WTC11 (cell line): ENCODE data around the gene NUP93. TPM values are rescaled to one million over a fixed set of nuclear protein-coding genes. Genes with fewer than 3 reads are reported as not detected.

Experiments used
- ATAC-seq: fragments of 200-7000 bp; cut with Tn5 transposase; 2 replicates; pipeline ENCODE4 v1.10.0; 2021; ENCODE audit warnings: mild to moderate bottlenecking, moderate library complexity
- CTCF ChIA-PET: fragments of 300-600 bp; sonication (Branson Sonifier 250); formaldehyde crosslinking; loops from one replicate; lab custom pipeline; 2021; ENCODE audit warnings: antibody characterized with exemption; lab: Charles Lee
- POLR2A ChIA-PET: fragments of 350-600 bp; sonication (Branson Sonifier 250); formaldehyde crosslinking; loops from one replicate; lab custom pipeline; 2021; ENCODE audit warnings: antibody characterized with exemption; lab: Charles Lee
- DNase-seq: peaks from one replicate; pipeline ENCODE4 v3.0.0; 2021; ENCODE audit warnings: low spot score
- H3K27ac Mint-ChIP-seq: 2 replicates; pipeline ENCODE4 v1.8.0; 2021; ENCODE audit warnings: mixed read lengths
- H3K27me3 Mint-ChIP-seq: 2 replicates; pipeline ENCODE4 v1.8.0; 2021; ENCODE audit warnings: low read depth, mild to moderate bottlenecking, moderate library complexity, mixed read lengths
- H3K36me3 Mint-ChIP-seq: 2 replicates; pipeline ENCODE4 v1.8.0; 2021; ENCODE audit warnings: mixed read lengths
- H3K4me1 Mint-ChIP-seq: 2 replicates; pipeline ENCODE4 v1.8.0; 2022; ENCODE audit warnings: mixed read lengths
- H3K4me3 Mint-ChIP-seq: 2 replicates; pipeline ENCODE4 v1.8.0; 2021; ENCODE audit warnings: mild to moderate bottlenecking, moderate library complexity, mixed read lengths
- H3K9me3 Mint-ChIP-seq: 2 replicates; pipeline ENCODE4 v1.8.0; 2021; ENCODE audit warnings: mixed read lengths
- ATF2 ChIP-seq: sonication (generic); formaldehyde crosslinking; IDR thresholded peaks from 2 replicates; pipeline ENCODE4 v1.8.1; 2022; ENCODE audit warnings: low read depth, missing genetic modification reagents, borderline replicate concordance
- CTCF ChIP-seq: fragments of 200-600 bp; IDR thresholded peaks from 2 replicates; pipeline ENCODE4 v1.8.0; 2022; ENCODE audit warnings: antibody characterized with exemption
- ESRRA ChIP-seq: sonication (generic); formaldehyde crosslinking; IDR thresholded peaks from 2 replicates; pipeline ENCODE4 v1.8.1; 2022; ENCODE audit warnings: mild to moderate bottlenecking, missing genetic modification reagents, borderline replicate concordance
- ETV6 ChIP-seq: sonication (generic); formaldehyde crosslinking; IDR thresholded peaks from 2 replicates; pipeline ENCODE4 v1.8.1; 2022; ENCODE audit warnings: mild to moderate bottlenecking, missing genetic modification reagents
- FOXJ3 ChIP-seq: sonication (generic); formaldehyde crosslinking; IDR thresholded peaks from 2 replicates; pipeline ENCODE4 v1.9.0; 2021; ENCODE audit warnings: missing genetic modification reagents, mild to moderate bottlenecking, borderline replicate concordance
- GRHL2 ChIP-seq: fragments of 250-450 bp; sonication (Bioruptor Pico); IDR thresholded peaks from 2 replicates; pipeline ENCODE4 v1.8.0; 2022; ENCODE audit warnings: mild to moderate bottlenecking, moderate library complexity; ENCODE audit not compliant: insufficient replicate concordance, severe bottlenecking
- NR1H2 ChIP-seq: sonication (generic); formaldehyde crosslinking; IDR thresholded peaks from 2 replicates; pipeline ENCODE4 v1.9.0; 2021; ENCODE audit warnings: mild to moderate bottlenecking, moderate library complexity, missing genetic modification reagents
- NR3C1 ChIP-seq: sonication (generic); formaldehyde crosslinking; conservative IDR thresholded peaks from 2 replicates; pipeline ENCODE4 v1.8.1; 2023; ENCODE audit warnings: low read depth, mild to moderate bottlenecking, missing genetic modification reagents
- OVOL2 ChIP-seq: fragments of 250-450 bp; sonication (Bioruptor Pico); IDR thresholded peaks from 2 replicates; pipeline ENCODE4 v1.9.0; 2021; ENCODE audit warnings: mild to moderate bottlenecking, borderline replicate concordance
- PRDM15 ChIP-seq: sonication (generic); formaldehyde crosslinking; IDR thresholded peaks from 2 replicates; pipeline ENCODE4 v1.8.0; 2022; ENCODE audit warnings: missing genetic modification reagents
- ZNF396 ChIP-seq: fragments of 250-450 bp; sonication (Bioruptor Pico); IDR thresholded peaks from 2 replicates; pipeline ENCODE4 v1.8.0; 2021; ENCODE audit warnings: mild to moderate bottlenecking, moderate library complexity, borderline replicate concordance
- ZNF416 ChIP-seq: fragments of 250-450 bp; sonication (Bioruptor Pico); IDR thresholded peaks from 2 replicates; pipeline ENCODE4 v1.9.0; 2021; ENCODE audit warnings: mild to moderate bottlenecking, inconsistent platforms
- ZNF512 ChIP-seq: sonication (generic); formaldehyde crosslinking; IDR thresholded peaks from 2 replicates; pipeline ENCODE4 v1.8.1; 2022; ENCODE audit warnings: missing genetic modification reagents, borderline replicate concordance
- total RNA-seq: library from RNA; stranded (reverse); gene quantifications from 3 replicates; pipeline ENCODE4 v1.2.3, GENCODE V29; 2021
- TF ChIP-seq, protein P1 (sequence below): sonication (generic); formaldehyde crosslinking; IDR thresholded peaks from 2 replicates; pipeline ENCODE4 v1.8.0; 2023; ENCODE audit warnings: missing genetic modification reagents
- TF ChIP-seq, protein P2 (sequence below): sonication (generic); formaldehyde crosslinking; IDR thresholded peaks from 2 replicates; pipeline ENCODE4 v1.8.1; 2022; ENCODE audit warnings: mild to moderate bottlenecking, missing genetic modification reagents, moderate library complexity, borderline replicate concordance
- TF ChIP-seq, protein P3 (sequence below): sonication (generic); formaldehyde crosslinking; IDR thresholded peaks from 2 replicates; pipeline ENCODE4 v1.8.0; 2023; ENCODE audit warnings: missing genetic modification reagents, mild to moderate bottlenecking, borderline replicate concordance
- TF ChIP-seq, protein P4 (sequence below): fragments of 250-450 bp; sonication (Bioruptor Pico); IDR thresholded peaks from 2 replicates; pipeline ENCODE4 v1.9.0; 2021; ENCODE audit warnings: moderate library complexity, mild to moderate bottlenecking, inconsistent platforms, borderline replicate concordance

NUP93 gene
- total RNA-seq, 1 experiment from 2014 or later: 185 TPM

DNA sequence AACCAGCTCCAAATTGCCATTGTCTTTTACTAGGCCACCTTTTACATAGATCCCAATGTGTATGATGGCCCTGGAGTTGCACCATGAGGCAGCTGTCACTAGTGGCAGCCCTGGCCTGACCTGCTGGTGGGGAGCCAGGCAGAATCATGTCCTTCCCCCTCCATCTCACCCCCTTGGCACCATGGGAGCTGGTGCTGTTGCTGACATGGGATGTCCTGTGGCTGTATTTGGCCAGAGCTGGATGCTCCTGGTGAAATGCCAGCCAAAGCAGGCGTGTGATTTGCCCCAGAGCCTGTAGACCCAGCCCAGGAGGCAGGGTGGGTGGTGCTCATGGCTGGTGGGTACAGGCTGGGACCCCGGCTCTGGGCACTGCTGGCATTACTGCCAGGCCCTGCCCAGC lies 153.7 kb downstream of the NUP93 start:
- Mint-ChIP-seq H3K36me3 (peaks cover 12% of the 10 kb centered on the region), H3K27me3 (no peaks in the 10 kb centered on the region; the same call in 1 of the 2 replicates), H3K4me1 (no peaks in the 10 kb centered on the region), H3K4me3 (no peak overlapping the region), H3K27ac (no peak overlapping the region), H3K9me3 (peaks cover 13% of the 10 kb centered on the region)
- no peak for ATAC-seq
- CTCF ChIA-PET: no interaction called here
- POLR2A ChIA-PET: no interaction called here
- DNase-seq: no peak
- TF ChIP-seq NR1H2 (no peak), ETV6 (CRISPR knock-in tag) (no peak), ESRRA (CRISPR knock-in tag) (no peak), FOXJ3 (no peak), OVOL2 (CRISPR knock-in tag) (no peak), ZNF512 (CRISPR knock-in tag) (no peak), GRHL2 (CRISPR knock-in tag) (no peak), ZNF416 (no peak), CTCF (no peak)
- TF ChIP-seq, protein P1, sequence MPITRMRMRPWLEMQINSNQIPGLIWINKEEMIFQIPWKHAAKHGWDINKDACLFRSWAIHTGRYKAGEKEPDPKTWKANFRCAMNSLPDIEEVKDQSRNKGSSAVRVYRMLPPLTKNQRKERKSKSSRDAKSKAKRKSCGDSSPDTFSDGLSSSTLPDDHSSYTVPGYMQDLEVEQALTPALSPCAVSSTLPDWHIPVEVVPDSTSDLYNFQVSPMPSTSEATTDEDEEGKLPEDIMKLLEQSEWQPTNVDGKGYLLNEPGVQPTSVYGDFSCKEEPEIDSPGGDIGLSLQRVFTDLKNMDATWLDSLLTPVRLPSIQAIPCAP (CRISPR knock-in tag): no peak
- TF ChIP-seq, protein P2, sequence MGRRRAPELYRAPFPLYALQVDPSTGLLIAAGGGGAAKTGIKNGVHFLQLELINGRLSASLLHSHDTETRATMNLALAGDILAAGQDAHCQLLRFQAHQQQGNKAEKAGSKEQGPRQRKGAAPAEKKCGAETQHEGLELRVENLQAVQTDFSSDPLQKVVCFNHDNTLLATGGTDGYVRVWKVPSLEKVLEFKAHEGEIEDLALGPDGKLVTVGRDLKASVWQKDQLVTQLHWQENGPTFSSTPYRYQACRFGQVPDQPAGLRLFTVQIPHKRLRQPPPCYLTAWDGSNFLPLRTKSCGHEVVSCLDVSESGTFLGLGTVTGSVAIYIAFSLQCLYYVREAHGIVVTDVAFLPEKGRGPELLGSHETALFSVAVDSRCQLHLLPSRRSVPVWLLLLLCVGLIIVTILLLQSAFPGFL: no peak
- TF ChIP-seq, protein P3, sequence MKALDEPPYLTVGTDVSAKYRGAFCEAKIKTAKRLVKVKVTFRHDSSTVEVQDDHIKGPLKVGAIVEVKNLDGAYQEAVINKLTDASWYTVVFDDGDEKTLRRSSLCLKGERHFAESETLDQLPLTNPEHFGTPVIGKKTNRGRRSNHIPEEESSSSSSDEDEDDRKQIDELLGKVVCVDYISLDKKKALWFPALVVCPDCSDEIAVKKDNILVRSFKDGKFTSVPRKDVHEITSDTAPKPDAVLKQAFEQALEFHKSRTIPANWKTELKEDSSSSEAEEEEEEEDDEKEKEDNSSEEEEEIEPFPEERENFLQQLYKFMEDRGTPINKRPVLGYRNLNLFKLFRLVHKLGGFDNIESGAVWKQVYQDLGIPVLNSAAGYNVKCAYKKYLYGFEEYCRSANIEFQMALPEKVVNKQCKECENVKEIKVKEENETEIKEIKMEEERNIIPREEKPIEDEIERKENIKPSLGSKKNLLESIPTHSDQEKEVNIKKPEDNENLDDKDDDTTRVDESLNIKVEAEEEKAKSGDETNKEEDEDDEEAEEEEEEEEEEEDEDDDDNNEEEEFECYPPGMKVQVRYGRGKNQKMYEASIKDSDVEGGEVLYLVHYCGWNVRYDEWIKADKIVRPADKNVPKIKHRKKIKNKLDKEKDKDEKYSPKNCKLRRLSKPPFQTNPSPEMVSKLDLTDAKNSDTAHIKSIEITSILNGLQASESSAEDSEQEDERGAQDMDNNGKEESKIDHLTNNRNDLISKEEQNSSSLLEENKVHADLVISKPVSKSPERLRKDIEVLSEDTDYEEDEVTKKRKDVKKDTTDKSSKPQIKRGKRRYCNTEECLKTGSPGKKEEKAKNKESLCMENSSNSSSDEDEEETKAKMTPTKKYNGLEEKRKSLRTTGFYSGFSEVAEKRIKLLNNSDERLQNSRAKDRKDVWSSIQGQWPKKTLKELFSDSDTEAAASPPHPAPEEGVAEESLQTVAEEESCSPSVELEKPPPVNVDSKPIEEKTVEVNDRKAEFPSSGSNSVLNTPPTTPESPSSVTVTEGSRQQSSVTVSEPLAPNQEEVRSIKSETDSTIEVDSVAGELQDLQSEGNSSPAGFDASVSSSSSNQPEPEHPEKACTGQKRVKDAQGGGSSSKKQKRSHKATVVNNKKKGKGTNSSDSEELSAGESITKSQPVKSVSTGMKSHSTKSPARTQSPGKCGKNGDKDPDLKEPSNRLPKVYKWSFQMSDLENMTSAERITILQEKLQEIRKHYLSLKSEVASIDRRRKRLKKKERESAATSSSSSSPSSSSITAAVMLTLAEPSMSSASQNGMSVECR (CRISPR knock-in tag): no peak
- TF ChIP-seq, protein P4, sequence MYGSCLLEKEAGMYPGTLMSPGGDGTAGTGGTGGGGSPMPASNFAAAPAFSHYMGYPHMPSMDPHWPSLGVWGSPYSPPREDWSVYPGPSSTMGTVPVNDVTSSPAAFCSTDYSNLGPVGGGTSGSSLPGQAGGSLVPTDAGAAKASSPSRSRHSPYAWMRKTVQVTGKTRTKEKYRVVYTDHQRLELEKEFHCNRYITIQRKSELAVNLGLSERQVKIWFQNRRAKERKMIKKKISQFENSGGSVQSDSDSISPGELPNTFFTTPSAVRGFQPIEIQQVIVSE (CRISPR knock-in tag): no peak

DNA sequence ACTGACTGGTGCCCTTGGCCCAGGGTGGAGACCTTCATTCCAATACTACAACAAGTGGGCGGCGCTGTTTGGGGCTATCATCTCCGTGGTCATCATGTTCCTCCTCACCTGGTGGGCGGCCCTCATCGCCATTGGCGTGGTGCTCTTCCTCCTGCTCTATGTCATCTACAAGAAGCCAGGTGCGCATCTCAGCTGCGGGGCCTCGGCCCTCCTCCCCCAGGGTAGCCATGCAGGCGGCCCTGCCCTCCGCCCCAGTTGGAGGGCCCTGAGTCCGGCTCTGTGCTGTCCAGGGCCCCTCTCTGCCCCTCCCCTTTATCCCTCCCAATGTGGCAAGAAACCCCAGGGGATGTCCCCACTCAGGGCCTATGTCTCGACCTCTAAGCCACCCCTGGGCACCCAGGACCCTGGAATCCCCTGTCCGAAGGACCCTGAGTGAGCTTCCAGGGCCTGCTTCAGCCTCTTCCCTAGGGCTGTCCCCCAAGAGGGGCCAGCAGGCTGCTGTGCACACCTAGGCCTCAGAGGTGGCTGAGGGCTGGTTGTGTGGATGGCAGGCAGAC lies 154.2 kb downstream of the NUP93 start:
- POLR2A ChIA-PET: no interaction called here
- no peak for DNase-seq
- Mint-ChIP-seq H3K4me3 (no peak overlapping the region), H3K27me3 (no peaks in the 10 kb centered on the region; the same call in 1 of the 2 replicates), H3K27ac (no peak overlapping the region), H3K36me3 (peaks cover 12% of the 10 kb centered on the region), H3K9me3 (peaks cover 13% of the 10 kb centered on the region), H3K4me1 (no peaks in the 10 kb centered on the region)
- no peak for ATAC-seq
- TF ChIP-seq ETV6 (CRISPR knock-in tag) (no peak), PRDM15 (no peak), ATF2 (no peak), ZNF396 (CRISPR knock-in tag) (no peak), NR3C1 (CRISPR knock-in tag) (no peak)
- CTCF ChIA-PET: no interaction called here
